K562 (cell line): ENCODE results near the gene ACTN4. TPM values are rescaled to one million over a fixed set of nuclear protein-coding genes. Genes with fewer than 3 reads are reported as not detected.

Source experiments
- ATF1 ChIP-seq, 2 experiments: fragments of 450-650 bp in 1 of 2; IDR thresholded peaks; 2 replicates each; pipeline ENCODE4 v1.6.1; 2016; ENCODE audit warnings: missing compliant biosample characterization in 1 of 2, missing genetic modification characterization in 1 of 2
- CHD2 ChIP-seq: IDR thresholded peaks from 2 replicates; pipeline ENCODE4 v1.6.1; 2011; ENCODE audit warnings: low read depth, low read length
- CXXC5 ChIP-seq: fragments of 250-450 bp; sonication (Bioruptor Pico); IDR thresholded peaks from 2 replicates; pipeline ENCODE4 v1.8.0; 2022; ENCODE audit warnings: inconsistent platforms, mild to moderate bottlenecking, moderate library complexity
- FOS ChIP-seq: IDR thresholded peaks from 3 replicates; pipeline ENCODE4 v1.6.1; 2011; ENCODE audit not compliant: insufficient read length; ENCODE audit errors: extremely low read depth
- FOXA1 ChIP-seq: fragments of 450-650 bp; IDR thresholded peaks from 2 replicates; pipeline ENCODE4 v1.6.1; 2016; ENCODE audit warnings: mild to moderate bottlenecking, borderline replicate concordance
- KLF1 ChIP-seq: fragments of 450-650 bp; IDR thresholded peaks from 2 replicates; pipeline ENCODE4 v1.6.1; 2016; ENCODE audit warnings: missing genetic modification characterization, missing compliant biosample characterization
- MAZ ChIP-seq, 2 experiments: fragments of 450-650 bp in 1 of 2; sonication (generic) in 1 of 2; formaldehyde crosslinking; IDR thresholded peaks in 1 of 2; conservative IDR thresholded peaks in 1 of 2; 2 replicates each; pipeline versions ENCODE4 v1.4.0 to v1.5.0; 2020; ENCODE audit warnings: mild to moderate bottlenecking in 1 of 2, missing genetic modification reagents in 1 of 2
- MTA3 ChIP-seq: fragments of 450-650 bp; formaldehyde crosslinking; IDR thresholded peaks from 2 replicates; pipeline ENCODE4 v1.6.1; 2017; ENCODE audit warnings: mild to moderate bottlenecking, borderline replicate concordance
- NFYB ChIP-seq: IDR thresholded peaks from 2 replicates; pipeline ENCODE4 v1.6.1; 2011; ENCODE audit warnings: mild to moderate bottlenecking, moderate library complexity; ENCODE audit not compliant: insufficient read length; ENCODE audit errors: extremely low read depth
- RBM14 ChIP-seq: fragments of 200-400 bp; formaldehyde crosslinking; IDR thresholded peaks from 2 replicates; pipeline ENCODE4 v1.6.1; 2018; ENCODE audit warnings: low read depth, mild to moderate bottlenecking, low read length, moderate library complexity, borderline replicate concordance; ENCODE audit not compliant: insufficient read depth
- SMARCE1 ChIP-seq: fragments of 450-650 bp; IDR thresholded peaks from 2 replicates; pipeline ENCODE4 v1.7.1; 2016; ENCODE audit warnings: mild to moderate bottlenecking
- THRAP3 ChIP-seq: fragments of 450-650 bp; IDR thresholded peaks from 2 replicates; pipeline ENCODE4 v1.6.1; 2016; ENCODE audit warnings: mild to moderate bottlenecking, inconsistent platforms, borderline replicate concordance
- ZNF146 ChIP-seq: IDR thresholded peaks from one replicate; pipeline ENCODE4 v1.6.1; 2018; ENCODE audit warnings: missing compliant biosample characterization; ENCODE audit not compliant: unreplicated experiment
- ZNF263 ChIP-seq: sonication (generic); formaldehyde crosslinking; IDR thresholded peaks from 2 replicates; pipeline ENCODE4 v1.8.0; 2022; ENCODE audit warnings: mild to moderate bottlenecking, missing genetic modification reagents, borderline replicate concordance
- ZNF695 ChIP-seq: fragments of 450-650 bp; formaldehyde crosslinking; IDR thresholded peaks from 2 replicates; pipeline ENCODE4 v1.4.0; 2020; ENCODE audit warnings: mild to moderate bottlenecking, moderate library complexity
- polyA plus RNA-seq, 8 experiments: library from polyadenylated mRNA; depleted of rRNA in 4 of 8; stranded (reverse) in 5 of 8; unstranded in 3 of 8; fragments of >200 nt; fragmentation: Nextera tagmentation in 2 of 8; fragmentation: Illumina TruSeq in 1 of 8; extraction: Ambion mirVana in 2 of 8; extraction: Trizol in 1 of 8; gene quantifications; 2 replicates each; pipeline versions ENCODE4 v1.2.1 to v1.2.3, GENCODE V29; 2011 to 2014; ENCODE audit warnings: inconsistent platforms in 1 of 8, missing spikeins in 1 of 8
- total RNA-seq, 7 experiments: library from RNA; depleted of rRNA in 6 of 7; stranded (reverse); fragments of >200 nt in 6 of 7; fragmentation: Illumina TruSeq in 2 of 7; extraction: Trizol in 2 of 7; gene quantifications; 2 replicates each; pipeline versions ENCODE4 v1.2.1 to v1.2.3, GENCODE V29; 2011 to 2021; ENCODE audit warnings: low replicate concordance in 1 of 7
- TF ChIP-seq, protein P1 (sequence below): sonication (generic); formaldehyde crosslinking; IDR thresholded peaks from 2 replicates; pipeline ENCODE4 v1.8.0; 2023; ENCODE audit warnings: missing genetic modification reagents, mild to moderate bottlenecking, borderline replicate concordance
- TF ChIP-seq, protein P2 (sequence below): fragments of 250-450 bp; sonication (Bioruptor Pico); IDR thresholded peaks from 2 replicates; pipeline ENCODE4 v1.5.0; 2021
- TF ChIP-seq, protein P3 (sequence below): fragments of 450-650 bp; formaldehyde crosslinking; IDR thresholded peaks from 2 replicates; pipeline ENCODE4 v1.4.0; 2020; ENCODE audit warnings: mild to moderate bottlenecking
- TF ChIP-seq, protein P4 (sequence below): fragments of 250-450 bp; sonication (Bioruptor Pico); IDR thresholded peaks from 2 replicates; pipeline ENCODE4 v1.5.0; 2020; ENCODE audit warnings: mild to moderate bottlenecking

ACTN4 gene
- total and polyA plus RNA-seq, 9 of the 15 experiments (the other 6 are each of a cell fraction or from before 2014, with no cell fraction given): 3.1 to 385 (median 125) TPM

DNA sequence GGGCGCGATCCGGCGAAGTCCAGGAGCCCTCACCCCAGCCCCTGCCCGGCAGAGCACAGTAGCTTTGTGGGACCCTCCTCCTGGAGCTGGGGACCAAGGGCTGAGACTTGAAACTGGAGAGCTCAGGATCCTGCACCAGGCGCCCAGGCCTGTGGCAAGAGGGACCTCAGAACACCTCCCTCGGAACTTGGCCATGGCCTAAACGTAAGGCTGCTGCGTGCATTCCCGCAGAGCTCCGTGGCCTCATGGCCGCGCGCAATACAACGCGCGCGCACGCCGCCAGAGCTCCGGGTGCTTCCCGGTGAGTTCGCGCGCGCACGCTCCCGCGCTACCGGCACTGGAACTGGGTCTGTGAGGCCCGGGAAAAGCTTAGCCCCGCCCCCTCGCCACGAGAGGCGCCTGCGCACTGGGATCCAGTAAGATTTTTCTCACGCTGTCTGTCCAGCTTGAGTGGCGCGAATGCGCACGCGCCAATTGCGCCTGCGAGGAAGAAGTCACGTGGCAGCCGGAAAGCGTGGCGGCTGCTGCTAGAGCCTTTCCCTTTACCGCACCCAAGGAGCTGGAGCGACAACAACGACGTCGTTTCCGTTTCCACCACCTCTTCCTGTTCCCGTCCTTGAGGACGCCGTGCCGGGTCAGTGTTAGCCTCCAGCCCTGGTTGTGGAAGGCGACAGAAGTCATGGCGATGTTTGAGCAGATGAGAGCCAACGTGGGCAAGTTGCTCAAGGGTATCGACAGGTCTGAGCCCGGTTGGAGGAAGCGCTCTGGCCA lies 28.7 kb upstream of the ACTN4 start, which contains the start of gene EIF3K (continued):
- TF ChIP-seq, protein P1, sequence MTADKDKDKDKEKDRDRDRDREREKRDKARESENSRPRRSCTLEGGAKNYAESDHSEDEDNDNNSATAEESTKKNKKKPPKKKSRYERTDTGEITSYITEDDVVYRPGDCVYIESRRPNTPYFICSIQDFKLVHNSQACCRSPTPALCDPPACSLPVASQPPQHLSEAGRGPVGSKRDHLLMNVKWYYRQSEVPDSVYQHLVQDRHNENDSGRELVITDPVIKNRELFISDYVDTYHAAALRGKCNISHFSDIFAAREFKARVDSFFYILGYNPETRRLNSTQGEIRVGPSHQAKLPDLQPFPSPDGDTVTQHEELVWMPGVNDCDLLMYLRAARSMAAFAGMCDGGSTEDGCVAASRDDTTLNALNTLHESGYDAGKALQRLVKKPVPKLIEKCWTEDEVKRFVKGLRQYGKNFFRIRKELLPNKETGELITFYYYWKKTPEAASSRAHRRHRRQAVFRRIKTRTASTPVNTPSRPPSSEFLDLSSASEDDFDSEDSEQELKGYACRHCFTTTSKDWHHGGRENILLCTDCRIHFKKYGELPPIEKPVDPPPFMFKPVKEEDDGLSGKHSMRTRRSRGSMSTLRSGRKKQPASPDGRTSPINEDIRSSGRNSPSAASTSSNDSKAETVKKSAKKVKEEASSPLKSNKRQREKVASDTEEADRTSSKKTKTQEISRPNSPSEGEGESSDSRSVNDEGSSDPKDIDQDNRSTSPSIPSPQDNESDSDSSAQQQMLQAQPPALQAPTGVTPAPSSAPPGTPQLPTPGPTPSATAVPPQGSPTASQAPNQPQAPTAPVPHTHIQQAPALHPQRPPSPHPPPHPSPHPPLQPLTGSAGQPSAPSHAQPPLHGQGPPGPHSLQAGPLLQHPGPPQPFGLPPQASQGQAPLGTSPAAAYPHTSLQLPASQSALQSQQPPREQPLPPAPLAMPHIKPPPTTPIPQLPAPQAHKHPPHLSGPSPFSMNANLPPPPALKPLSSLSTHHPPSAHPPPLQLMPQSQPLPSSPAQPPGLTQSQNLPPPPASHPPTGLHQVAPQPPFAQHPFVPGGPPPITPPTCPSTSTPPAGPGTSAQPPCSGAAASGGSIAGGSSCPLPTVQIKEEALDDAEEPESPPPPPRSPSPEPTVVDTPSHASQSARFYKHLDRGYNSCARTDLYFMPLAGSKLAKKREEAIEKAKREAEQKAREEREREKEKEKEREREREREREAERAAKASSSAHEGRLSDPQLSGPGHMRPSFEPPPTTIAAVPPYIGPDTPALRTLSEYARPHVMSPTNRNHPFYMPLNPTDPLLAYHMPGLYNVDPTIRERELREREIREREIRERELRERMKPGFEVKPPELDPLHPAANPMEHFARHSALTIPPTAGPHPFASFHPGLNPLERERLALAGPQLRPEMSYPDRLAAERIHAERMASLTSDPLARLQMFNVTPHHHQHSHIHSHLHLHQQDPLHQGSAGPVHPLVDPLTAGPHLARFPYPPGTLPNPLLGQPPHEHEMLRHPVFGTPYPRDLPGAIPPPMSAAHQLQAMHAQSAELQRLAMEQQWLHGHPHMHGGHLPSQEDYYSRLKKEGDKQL: no peak
- no peak for TF ChIP-seq ZNF695 (CRISPR knock-in tag)
- TF ChIP-seq NFYB: no peak
- TF ChIP-seq, protein P2, sequence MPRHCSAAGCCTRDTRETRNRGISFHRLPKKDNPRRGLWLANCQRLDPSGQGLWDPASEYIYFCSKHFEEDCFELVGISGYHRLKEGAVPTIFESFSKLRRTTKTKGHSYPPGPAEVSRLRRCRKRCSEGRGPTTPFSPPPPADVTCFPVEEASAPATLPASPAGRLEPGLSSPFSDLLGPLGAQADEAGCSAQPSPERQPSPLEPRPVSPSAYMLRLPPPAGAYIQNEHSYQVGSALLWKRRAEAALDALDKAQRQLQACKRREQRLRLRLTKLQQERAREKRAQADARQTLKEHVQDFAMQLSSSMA (CRISPR knock-in tag): no peak
- TF ChIP-seq MTA3: no peak; the same call in 1 of the 2 replicates
- TF ChIP-seq FOS: no peak
- peak; percentile 35; the same call in 1 of the 2 replicates for TF ChIP-seq ZNF263 (CRISPR knock-in tag)
- TF ChIP-seq ZNF146 (CRISPR knock-in tag): no peak
- TF ChIP-seq CXXC5 (CRISPR knock-in tag): peak; percentile 83
- no peak for TF ChIP-seq RBM14
- TF ChIP-seq MAZ (CRISPR knock-in tag; conservative IDR thresholded peaks at IDR 0.05 in 1 of 2, IDR thresholded peaks at IDR 0.05 in 1 of 2): peak in 1 of 2 experiments; percentile 51; a peak in 2 of 4 replicates
- no peak for TF ChIP-seq FOXA1
- no peak for TF ChIP-seq CHD2
- TF ChIP-seq, protein P3, sequence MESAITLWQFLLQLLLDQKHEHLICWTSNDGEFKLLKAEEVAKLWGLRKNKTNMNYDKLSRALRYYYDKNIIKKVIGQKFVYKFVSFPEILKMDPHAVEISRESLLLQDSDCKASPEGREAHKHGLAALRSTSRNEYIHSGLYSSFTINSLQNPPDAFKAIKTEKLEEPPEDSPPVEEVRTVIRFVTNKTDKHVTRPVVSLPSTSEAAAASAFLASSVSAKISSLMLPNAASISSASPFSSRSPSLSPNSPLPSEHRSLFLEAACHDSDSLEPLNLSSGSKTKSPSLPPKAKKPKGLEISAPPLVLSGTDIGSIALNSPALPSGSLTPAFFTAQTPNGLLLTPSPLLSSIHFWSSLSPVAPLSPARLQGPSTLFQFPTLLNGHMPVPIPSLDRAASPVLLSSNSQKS (CRISPR knock-in tag): no peak
- no peak for TF ChIP-seq THRAP3
- TF ChIP-seq, protein P4, sequence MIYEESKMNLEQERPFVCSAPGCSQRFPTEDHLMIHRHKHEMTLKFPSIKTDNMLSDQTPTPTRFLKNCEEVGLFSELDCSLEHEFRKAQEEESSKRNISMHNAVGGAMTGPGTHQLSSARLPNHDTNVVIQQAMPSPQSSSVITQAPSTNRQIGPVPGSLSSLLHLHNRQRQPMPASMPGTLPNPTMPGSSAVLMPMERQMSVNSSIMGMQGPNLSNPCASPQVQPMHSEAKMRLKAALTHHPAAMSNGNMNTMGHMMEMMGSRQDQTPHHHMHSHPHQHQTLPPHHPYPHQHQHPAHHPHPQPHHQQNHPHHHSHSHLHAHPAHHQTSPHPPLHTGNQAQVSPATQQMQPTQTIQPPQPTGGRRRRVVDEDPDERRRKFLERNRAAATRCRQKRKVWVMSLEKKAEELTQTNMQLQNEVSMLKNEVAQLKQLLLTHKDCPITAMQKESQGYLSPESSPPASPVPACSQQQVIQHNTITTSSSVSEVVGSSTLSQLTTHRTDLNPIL (CRISPR knock-in tag): no peak
- TF ChIP-seq ATF1 (CRISPR knock-in tag; IDR thresholded peaks at IDR 0.05): no peak
- TF ChIP-seq ATF1 (tag; IDR thresholded peaks at IDR 0.05): peak; percentile 88
- 0 out of 2 replicates have a peak, but pooled peaks have one; percentile 14 for TF ChIP-seq SMARCE1
- TF ChIP-seq KLF1: no peak
